ENCODE measurements around the gene ARSG. TPM values are rescaled to one million over a fixed set of nuclear protein-coding genes. Genes with fewer than 3 reads are reported as not detected.

ARSG gene
- polyA plus RNA-seq, 1 of the 3 experiments (the other 2 are of a cell fraction), result 0.41 TPM

- Histone ChIP-seq H3K9ac (no peak overlapping the region), H3K9me3 (no peaks in the 10 kb centered on the region), H3K4me3 (ENCODE audit: low read depth in 2 of 2, low read length in 1 of 2) (no peak overlapping the region), H4K20me1 (ENCODE audit: insufficient read depth) (no peaks in the 10 kb centered on the region), H3K9me2 (no peaks in the 10 kb centered on the region), H3K4me2 (no peak overlapping the region), H3K27me3 (ENCODE audit: insufficient read depth) (no peaks in the 10 kb centered on the region), H3K79me2 (ENCODE audit: insufficient read depth) (no peaks in the 10 kb centered on the region), H3K36me3 (replicated peaks in 1 of 2; ENCODE audit: control insufficient read depth in 1 of 2, insufficient read depth in 2 of 2, low read length in 1 of 2) (no peaks in the 10 kb centered on the region), H3K4me1 (ENCODE audit: control insufficient read depth in 1 of 2, insufficient read depth in 2 of 2, low read depth in 1 of 2, low read length in 1 of 2) (peaks cover 3 to 5% of the 10 kb centered on the region in 2 experiments; a peak in 2 of 4 replicates), H3F3A (replicated peaks; ENCODE audit: insufficient read depth) (no peaks in the 10 kb centered on the region), H2AFZ (ENCODE audit: low read depth) (no peak overlapping the region), H3K27ac (ENCODE audit: low read depth in 2 of 2, low read length in 1 of 2) (no peak overlapping the region)
- DNase-seq, result no peak
- TF ChIP-seq GABPA (IDR thresholded peaks at IDR 0.05; ENCODE audit: low read depth) (no peak), TCF12 (IDR thresholded peaks at IDR 0.05) (no peak), PBX3 (IDR thresholded peaks at IDR 0.05) (no peak), POLR2AphosphoS5 (IDR thresholded peaks at IDR 0.05; ENCODE audit: low read depth, low read length) (no peak), RXRA (IDR thresholded peaks at IDR 0.05; ENCODE audit: borderline replicate concordance, low read depth) (no peak), IRF3 (IDR thresholded peaks at IDR 0.05; ENCODE audit: low read depth, low read length) (no peak), FOXJ3 (CRISPR knock-in tag; IDR thresholded peaks at IDR 0.05) (no peak), TAF1 (IDR thresholded peaks at IDR 0.05; ENCODE audit: borderline replicate concordance, low read depth, low read length) (no peak)
- CTCF ChIA-PET, result interaction anchor here (0.9 to 4.0 kb wide), 4 partner anchors 16 to 61 kb away, joined by 3 to 20 read pairs (median 16); partner anchors contain the start of gene WIPI1
- POLR2A ChIA-PET, result no interaction called here
- 74% methylated on average over 4 of the region's 4 CpGs for WGBS (ENCODE audit: low lambda C conversion rate)
These were observed 109.1 kb downstream of the ARSG start for GRCh38 chr17:68400404-68400735.

DNA sequence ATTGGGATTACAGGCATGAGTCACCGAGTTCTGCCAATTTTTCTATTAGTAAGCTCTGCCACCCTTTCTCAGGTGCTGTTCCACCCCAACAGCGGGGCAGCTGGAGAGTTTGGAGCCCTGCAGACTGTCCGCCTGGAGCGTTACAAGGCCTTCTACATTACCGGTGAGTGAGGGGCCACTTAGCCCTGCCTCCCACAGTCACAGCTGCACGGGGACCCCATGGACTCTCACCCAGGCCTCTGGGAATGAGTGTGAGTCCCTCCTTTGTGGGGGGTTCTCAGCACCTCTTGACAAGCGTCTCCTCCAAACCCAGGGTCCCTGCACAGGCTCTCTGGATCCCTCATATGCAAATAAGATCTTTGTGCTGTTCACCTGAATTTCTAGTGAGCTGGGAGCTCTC lies 110.0 kb downstream of the ARSG start:
- ChIA-PET CTCF (interaction anchor here (0.6 to 4.0 kb wide), 8 partner anchors 19 to 200 kb away, joined by 3 to 19 read pairs (median 4); partner anchors contain the start of gene WIPI1), POLR2A (no interaction called here)
- DNase-seq, result no peak
- TF ChIP-seq FOXJ3 (CRISPR knock-in tag; IDR thresholded peaks at IDR 0.05) (no peak), PBX3 (IDR thresholded peaks at IDR 0.05) (no peak), CHD2 (IDR thresholded peaks at IDR 0.05; ENCODE audit: low read length, partially characterized antibody) (no peak), MXI1 (IDR thresholded peaks at IDR 0.05; ENCODE audit: low read depth, low read length) (no peak)
- TF ChIP-seq, protein P1, sequence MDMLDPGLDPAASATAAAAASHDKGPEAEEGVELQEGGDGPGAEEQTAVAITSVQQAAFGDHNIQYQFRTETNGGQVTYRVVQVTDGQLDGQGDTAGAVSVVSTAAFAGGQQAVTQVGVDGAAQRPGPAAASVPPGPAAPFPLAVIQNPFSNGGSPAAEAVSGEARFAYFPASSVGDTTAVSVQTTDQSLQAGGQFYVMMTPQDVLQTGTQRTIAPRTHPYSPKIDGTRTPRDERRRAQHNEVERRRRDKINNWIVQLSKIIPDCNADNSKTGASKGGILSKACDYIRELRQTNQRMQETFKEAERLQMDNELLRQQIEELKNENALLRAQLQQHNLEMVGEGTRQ (IDR thresholded peaks at IDR 0.05; ENCODE audit: borderline replicate concordance, low read depth, low read length), result no peak
- H3K4me3 ChIP-seq (ENCODE audit: low read depth in 2 of 2, low read length in 1 of 2), result no peak overlapping the region
- no peaks in the 10 kb centered on the region for H3K36me3 ChIP-seq (replicated peaks in 1 of 2; ENCODE audit: control insufficient read depth in 1 of 2, insufficient read depth in 2 of 2, low read length in 1 of 2)
- no peak overlapping the region for H3K27ac ChIP-seq (ENCODE audit: low read depth in 2 of 2, low read length in 1 of 2)
- no peaks in the 10 kb centered on the region for H4K20me1 ChIP-seq (ENCODE audit: insufficient read depth)
- no peaks in the 10 kb centered on the region for H3K27me3 ChIP-seq (ENCODE audit: insufficient read depth)
- H2AFZ ChIP-seq (ENCODE audit: low read depth), result no peak overlapping the region
- no peaks in the 10 kb centered on the region for H3K79me2 ChIP-seq (ENCODE audit: insufficient read depth)
- no peak overlapping the region for H3K4me2 ChIP-seq
- 61% methylated on average over 5 of the region's 7 CpGs for WGBS (ENCODE audit: low lambda C conversion rate)
- no peaks in the 10 kb centered on the region for H3F3A ChIP-seq (replicated peaks; ENCODE audit: insufficient read depth)
- no peaks in the 10 kb centered on the region for H3K9me2 ChIP-seq
- H3K9ac ChIP-seq, result no peak overlapping the region
- H3K9me3 ChIP-seq, result no peaks in the 10 kb centered on the region
- H3K4me1 ChIP-seq (ENCODE audit: control insufficient read depth in 1 of 2, insufficient read depth in 2 of 2, low read depth in 1 of 2, low read length in 1 of 2), result peaks cover 3 to 5% of the 10 kb centered on the region in 2 experiments; a peak in 2 of 4 replicates

Data from SK-N-SH (cell line).